ENCODE measurements around the gene CCL3. TPM values are rescaled to one million over a fixed set of nuclear protein-coding genes. Genes with fewer than 3 reads are reported as not detected.

The CCL3 gene
- total and polyA plus RNA-seq, 2 donors (not counting 3 experiments of a cell fraction or from before 2014, with no cell fraction given) = not detected

GRCh38 chr17:36094746-36095145 is 4.8 kb upstream of the CCL3 start:
- dilution Hi-C loops (cut with MboI; ENCODE audit: extremely low pct_ligation_motif_present, low sequenced_read_pairs) = no loop called here

More at GRCh38 chr17:36094746-36095145, 4.8 kb upstream of the CCL3 start:
- ChIA-PET CTCF (no interaction called here), POLR2A (no interaction called here)
- BruUV-seq (replicated peaks) = no TSS peak
- no peak overlapping the region for H3K9ac ChIP-seq (replicated peaks; ENCODE audit: extremely low read depth, insufficient read depth, low read length)
- no peak overlapping the region for H3K4me2 ChIP-seq (ENCODE audit: insufficient read depth, low read length)
- no peak for DNase-seq (ENCODE audit: low read depth, low spot score)
- no peak overlapping the region for H3K4me3 ChIP-seq (replicated peaks in 1 of 3; ENCODE audit: insufficient read depth in 1 of 3, low read depth in 1 of 3, low read length in 3 of 3)
- TF ChIP-seq MAX (IDR thresholded peaks at IDR 0.05; ENCODE audit: insufficient read depth, insufficient read length) = no peak
- TF ChIP-seq POLR2AphosphoS5 (IDR thresholded peaks at IDR 0.05; ENCODE audit: insufficient read depth, low read depth, low read length) = no peak
- no peak for TF ChIP-seq FOS (IDR thresholded peaks at IDR 0.05; ENCODE audit: borderline replicate concordance, insufficient read depth, low read length)
- TF ChIP-seq MYC (IDR thresholded peaks at IDR 0.05; ENCODE audit: low read depth, low read length) = no peak
- no peak for TF ChIP-seq EZH2 (IDR thresholded peaks at IDR 0.05; ENCODE audit: borderline replicate concordance, low read depth, low read length, severe bottlenecking)
- no peak for TF ChIP-seq POLR2A (IDR thresholded peaks at IDR 0.05; ENCODE audit: low read depth, low read length)
- TF ChIP-seq CTCF (IDR thresholded peaks at IDR 0.05; ENCODE audit: extremely low read depth in 1 of 2, insufficient read depth in 1 of 2, low read depth in 1 of 2, low read length in 2 of 2) = no peak
- no peak for TF ChIP-seq GATA2 (IDR thresholded peaks at IDR 0.05; ENCODE audit: insufficient read depth, insufficient read length, low read depth, low read length)
- H3K36me3 ChIP-seq (ENCODE audit: control insufficient read depth in 2 of 2, extremely low read depth in 1 of 2, insufficient read depth in 2 of 2, low read length in 2 of 2) = no peaks in the 10 kb centered on the region
- no peak for FAIRE-seq
- no peaks in the 10 kb centered on the region for H3K9me3 ChIP-seq (replicated peaks; ENCODE audit: control insufficient read depth, insufficient read depth, low read length)
- intact Hi-C loops (cut with micrococcal nuclease) = no loop called here
- no peaks in the 10 kb centered on the region for H3K9me1 ChIP-seq (replicated peaks; ENCODE audit: control insufficient read depth, extremely low read depth, insufficient read depth, low read length)
- H2AFZ ChIP-seq (ENCODE audit: low read depth, low read length) = no peak overlapping the region
- H4K20me1 ChIP-seq (replicated peaks; ENCODE audit: control insufficient read depth, extremely low read depth, insufficient read depth, low read length) = no peaks in the 10 kb centered on the region
- no peaks in the 10 kb centered on the region for H3K79me2 ChIP-seq (ENCODE audit: control insufficient read depth, insufficient read depth, low read length)
- H3K4me1 ChIP-seq (ENCODE audit: control insufficient read depth, extremely low read depth, insufficient read depth, low read length) = no peaks in the 10 kb centered on the region
- H3K27ac ChIP-seq (ENCODE audit: insufficient read depth, low read depth, low read length) = no peak overlapping the region
- H3K27me3 ChIP-seq (ENCODE audit: control insufficient read depth in 2 of 2, insufficient read depth in 2 of 2, low read length in 2 of 2) = peaks cover 4 to 6% of the 10 kb centered on the region in 2 experiments
